GM18505 (cell line): ENCODE measurements around the gene EIF3A.
"Not testable (repeated sequence)": the region's sequence is repeated elsewhere in the genome, so short reads cannot be mapped to it uniquely, and the experiment has no call there.

Experiments
- ATAC-seq: cut with Tn5 transposase; IDR thresholded peaks from one replicate; pipeline ENCODE4 v1.9.1; 2021; ENCODE audit not compliant: unreplicated experiment
- POLR2A ChIP-seq: IDR thresholded peaks from 4 replicates; pipeline ENCODE4 v1.6.1; 2011; ENCODE audit warnings: borderline replicate concordance; ENCODE audit not compliant: insufficient read depth, insufficient read length; ENCODE audit errors: extremely low read depth

The EIF3A gene, protein sequence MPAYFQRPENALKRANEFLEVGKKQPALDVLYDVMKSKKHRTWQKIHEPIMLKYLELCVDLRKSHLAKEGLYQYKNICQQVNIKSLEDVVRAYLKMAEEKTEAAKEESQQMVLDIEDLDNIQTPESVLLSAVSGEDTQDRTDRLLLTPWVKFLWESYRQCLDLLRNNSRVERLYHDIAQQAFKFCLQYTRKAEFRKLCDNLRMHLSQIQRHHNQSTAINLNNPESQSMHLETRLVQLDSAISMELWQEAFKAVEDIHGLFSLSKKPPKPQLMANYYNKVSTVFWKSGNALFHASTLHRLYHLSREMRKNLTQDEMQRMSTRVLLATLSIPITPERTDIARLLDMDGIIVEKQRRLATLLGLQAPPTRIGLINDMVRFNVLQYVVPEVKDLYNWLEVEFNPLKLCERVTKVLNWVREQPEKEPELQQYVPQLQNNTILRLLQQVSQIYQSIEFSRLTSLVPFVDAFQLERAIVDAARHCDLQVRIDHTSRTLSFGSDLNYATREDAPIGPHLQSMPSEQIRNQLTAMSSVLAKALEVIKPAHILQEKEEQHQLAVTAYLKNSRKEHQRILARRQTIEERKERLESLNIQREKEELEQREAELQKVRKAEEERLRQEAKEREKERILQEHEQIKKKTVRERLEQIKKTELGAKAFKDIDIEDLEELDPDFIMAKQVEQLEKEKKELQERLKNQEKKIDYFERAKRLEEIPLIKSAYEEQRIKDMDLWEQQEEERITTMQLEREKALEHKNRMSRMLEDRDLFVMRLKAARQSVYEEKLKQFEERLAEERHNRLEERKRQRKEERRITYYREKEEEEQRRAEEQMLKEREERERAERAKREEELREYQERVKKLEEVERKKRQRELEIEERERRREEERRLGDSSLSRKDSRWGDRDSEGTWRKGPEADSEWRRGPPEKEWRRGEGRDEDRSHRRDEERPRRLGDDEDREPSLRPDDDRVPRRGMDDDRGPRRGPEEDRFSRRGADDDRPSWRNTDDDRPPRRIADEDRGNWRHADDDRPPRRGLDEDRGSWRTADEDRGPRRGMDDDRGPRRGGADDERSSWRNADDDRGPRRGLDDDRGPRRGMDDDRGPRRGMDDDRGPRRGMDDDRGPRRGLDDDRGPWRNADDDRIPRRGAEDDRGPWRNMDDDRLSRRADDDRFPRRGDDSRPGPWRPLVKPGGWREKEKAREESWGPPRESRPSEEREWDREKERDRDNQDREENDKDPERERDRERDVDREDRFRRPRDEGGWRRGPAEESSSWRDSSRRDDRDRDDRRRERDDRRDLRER (N-terminal part only)

GRCh38 chr10:119080521-119081259, at the start of gene EIF3A:
Gene EIF3A (minus strand): TSS chr10:119080817. CDS start chr10:119080676, 141 bp downstream.
- TF ChIP-seq POLR2A, result peak; percentile 98
- peak; percentile 82 for ATAC-seq

DNA sequence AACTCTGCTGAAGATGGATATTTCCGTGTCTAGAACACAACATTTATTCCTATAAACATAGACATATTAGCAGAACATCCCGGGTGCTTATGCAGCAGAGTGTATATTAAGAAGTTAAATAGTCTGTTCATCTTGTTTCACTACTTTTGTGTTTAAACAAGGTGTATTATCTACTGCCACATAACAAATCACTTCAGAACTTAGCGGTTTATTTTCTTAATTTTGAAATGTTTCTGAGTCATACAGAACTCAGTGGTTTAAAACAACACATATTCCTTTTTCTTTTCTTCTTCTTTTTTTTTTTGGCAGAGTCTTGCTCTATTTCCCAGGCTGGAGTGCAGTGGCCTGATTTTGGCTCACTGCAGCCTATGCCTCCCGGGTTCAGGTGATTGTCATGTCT, 49.1 kb upstream of the EIF3A start:
- TF ChIP-seq POLR2A, result no peak
- ATAC-seq, result no peak

DNA sequence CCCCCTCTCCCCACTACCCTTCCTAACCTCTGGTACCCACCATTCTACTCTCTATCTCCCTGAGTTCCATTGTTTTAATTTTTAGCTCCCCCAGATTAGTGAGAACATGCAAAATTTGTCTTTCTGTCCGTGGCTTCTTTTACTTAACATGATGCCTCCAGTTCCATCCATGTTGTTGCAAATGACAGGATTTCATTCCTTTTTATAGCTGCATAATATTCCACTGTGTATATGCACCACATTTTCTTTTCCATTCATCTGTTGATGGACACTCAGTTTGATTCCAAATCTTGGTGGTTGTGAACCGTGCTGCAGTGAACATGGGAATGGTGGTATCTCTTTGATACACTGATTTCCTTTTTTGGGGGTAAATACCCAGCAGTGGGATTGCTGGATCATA, 45.3 kb upstream of the EIF3A start:
- no peak for TF ChIP-seq POLR2A
- no peak for ATAC-seq

DNA sequence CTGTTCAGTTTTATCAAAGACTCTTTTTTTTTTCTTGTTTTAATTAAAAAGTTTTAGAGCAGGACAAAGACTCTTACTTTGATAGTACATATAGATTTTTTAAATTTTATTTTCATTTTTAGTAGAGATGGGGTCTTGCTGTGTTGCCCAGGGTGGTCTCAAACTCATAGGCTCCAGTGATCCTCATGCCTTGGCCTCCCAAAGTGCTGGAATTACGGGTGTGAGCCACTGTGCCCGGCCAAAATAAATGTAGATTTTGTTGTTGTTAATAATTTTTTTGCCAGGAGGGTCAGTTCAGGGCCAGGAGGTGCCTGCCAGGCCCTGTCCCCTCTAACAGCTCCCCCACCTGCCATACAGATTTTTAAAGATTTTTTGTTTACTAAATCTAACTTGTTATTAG, 40.3 kb upstream of the EIF3A start:
- no peak for ATAC-seq

GRCh38 chr10:119120413-119120867, 39.8 kb upstream of the EIF3A start:
- TF ChIP-seq POLR2A, result no peak
- peak; percentile 81 for ATAC-seq

More for the DNA sequence above, 40.3 kb upstream of the EIF3A start:
- TF ChIP-seq POLR2A, result no peak

DNA sequence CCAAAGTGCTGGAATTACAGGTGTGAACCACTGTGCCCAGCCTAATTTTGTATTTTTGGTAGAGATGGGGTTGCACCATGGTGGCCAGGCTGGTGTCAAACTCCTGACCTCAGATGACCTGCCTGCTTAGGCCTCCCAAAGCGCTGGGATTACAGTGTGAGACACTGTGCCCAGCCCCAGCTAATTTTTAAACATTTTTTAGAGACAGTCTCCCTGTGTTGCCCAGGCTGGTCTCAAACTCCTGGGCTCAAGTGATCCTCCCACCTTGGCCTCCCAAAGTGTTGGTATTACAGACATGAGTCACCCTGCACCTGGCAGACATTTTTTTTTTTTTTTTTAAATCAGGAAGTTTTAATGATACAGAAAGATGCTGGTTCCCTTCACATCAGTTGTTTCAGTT, 38.8 kb upstream of the EIF3A start:
- no peak for ATAC-seq
- no peak for TF ChIP-seq POLR2A

DNA sequence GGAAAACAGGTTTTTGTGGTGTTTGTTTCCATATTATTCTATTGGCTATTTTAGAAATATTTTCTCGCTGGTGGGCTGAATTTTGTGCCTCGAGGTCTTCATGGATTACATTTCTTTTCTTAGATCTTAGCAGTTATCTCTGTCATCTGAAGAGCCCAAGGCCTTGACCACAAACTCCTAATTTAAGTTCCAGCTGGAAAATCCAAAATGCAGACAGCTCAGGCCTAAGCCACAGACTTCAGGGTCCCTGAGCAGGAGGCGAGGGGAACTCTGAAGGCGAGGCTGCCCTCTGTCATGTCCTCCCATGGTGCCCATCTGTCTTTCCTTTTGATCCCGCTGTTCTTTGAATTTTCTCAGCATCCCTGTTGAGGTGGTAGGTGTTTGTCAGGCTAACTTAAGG, 37.6 kb upstream of the EIF3A start:
- no peak for TF ChIP-seq POLR2A
- ATAC-seq, result no peak

- no peak for TF ChIP-seq POLR2A
- no peak for ATAC-seq
Measured at GRCh38 chr10:119116326-119116951, 35.8 kb upstream of the EIF3A start.

GRCh38 chr10:119115926-119116325, 35.3 kb upstream of the EIF3A start:
- TF ChIP-seq POLR2A, result no peak
- no peak for ATAC-seq

GRCh38 chr10:119113751-119114732, 33.4 kb upstream of the EIF3A start:
- ATAC-seq, result no peak
- TF ChIP-seq POLR2A, result no peak

DNA sequence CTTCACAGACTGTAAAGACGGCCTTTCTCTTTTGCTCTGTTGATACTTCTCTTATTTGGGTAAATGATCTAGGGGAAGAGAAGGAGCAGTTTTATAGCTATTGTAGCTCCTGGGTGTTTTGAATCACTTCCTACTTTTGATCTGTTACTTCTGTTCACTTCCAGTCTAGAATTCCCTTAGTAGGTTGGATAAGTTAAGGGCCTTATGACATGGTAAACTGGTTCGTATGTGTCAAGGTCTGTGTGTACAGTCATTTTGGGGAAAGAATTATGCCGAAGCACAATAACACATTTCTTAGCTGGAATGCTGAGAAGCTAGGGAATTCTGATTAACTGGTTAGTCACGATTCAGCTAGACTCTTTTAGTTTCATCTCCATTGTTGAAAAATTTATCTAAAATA, 31.4 kb upstream of the EIF3A start:
- no peak for ATAC-seq
- no peak for TF ChIP-seq POLR2A

DNA sequence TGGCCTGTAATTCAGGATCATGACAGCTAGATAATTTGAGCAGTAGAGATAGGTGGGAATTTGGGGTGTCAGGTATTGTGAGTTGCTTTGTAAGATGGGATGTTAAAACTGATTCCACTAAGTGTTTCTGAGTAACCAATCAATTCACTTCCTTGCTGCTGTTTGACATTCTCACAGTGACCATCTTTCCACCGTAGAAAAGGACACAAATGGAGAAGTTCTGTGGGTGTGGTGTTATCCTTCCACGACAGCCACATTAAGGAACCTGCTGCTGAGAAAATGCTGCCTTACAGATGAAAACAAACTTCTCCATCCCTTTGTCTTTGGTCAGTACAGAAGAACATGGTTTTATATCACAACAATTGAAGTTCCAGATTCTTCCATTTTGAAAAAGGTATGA, 27.2 kb upstream of the EIF3A start:
- ATAC-seq, result not testable (repeated sequence)

- ATAC-seq, result not testable (repeated sequence)
Measured at GRCh38 chr10:119107106-119107505, 26.5 kb upstream of the EIF3A start.

DNA sequence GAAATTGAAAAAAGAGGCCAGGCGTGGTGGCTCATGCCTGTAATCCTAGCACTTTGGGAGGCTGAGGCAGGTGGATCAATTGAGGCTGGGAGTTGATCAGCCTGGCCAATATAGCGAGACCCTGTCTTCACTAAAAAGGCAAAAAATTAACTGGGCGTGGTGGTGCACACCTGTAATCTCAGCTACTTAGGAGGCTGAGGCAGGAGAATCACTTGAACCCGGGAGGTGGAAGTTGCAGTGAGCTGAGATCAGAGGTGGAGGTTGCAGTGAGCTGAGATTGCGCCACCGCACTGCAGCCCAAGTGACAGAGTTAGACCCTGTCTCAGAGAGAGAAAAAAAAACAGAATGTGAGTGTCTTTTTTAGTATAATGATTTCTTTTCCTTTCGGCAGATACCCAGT, 25.3 kb upstream of the EIF3A start:
- not testable (repeated sequence) for ATAC-seq
